ENCODE data around the gene C6orf163.
"Not testable (repeated sequence)": the region's sequence is repeated elsewhere in the genome, so short reads cannot be mapped to it uniquely, and the experiment has no call there.

The C6orf163 gene

DNA sequence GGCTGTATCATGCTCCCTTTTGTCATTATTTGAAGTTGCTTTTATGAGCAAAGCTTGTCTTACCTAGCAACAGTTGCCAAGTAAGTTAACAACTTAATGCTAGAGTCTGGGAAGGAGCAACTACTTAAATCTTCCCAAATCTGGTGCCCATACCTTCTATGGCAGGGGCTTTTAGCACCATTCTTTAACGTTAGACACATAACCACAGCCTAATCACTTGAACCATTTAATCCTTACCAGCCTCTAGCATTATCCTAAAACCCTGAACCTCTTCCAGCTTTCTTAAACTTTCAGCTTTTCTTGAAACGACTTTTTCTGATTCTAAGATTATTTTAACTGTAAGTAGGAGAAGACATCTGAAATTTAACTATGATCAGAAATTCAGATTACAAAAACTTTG, at the start of gene C6orf163:
TSS of gene C6orf163 (plus strand) at position 83 of the 400 bp plus-strand sequence. CDS start at position 370, 287 bp downstream.
- DNase-seq = no peak

DNA sequence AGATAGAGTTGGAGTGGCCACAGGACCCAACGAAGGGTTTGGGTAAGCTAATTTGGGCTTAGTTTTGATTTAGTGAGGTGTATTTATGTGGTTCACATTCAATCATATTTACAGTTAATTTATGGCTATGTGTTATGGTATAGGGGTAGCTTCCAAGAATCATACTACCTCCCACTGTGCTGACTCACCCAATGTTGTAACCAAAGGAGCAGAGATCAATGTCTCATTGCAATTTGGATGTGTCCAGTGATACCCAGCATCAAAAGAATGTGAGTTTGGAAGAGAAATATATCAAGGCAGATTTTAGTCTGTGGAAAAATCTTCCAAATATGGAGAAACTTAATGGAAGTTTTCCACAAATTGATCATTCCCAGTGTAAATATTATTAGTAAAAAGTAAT, 47.5 kb upstream of the C6orf163 start:
- DNase-seq = no peak

DNA sequence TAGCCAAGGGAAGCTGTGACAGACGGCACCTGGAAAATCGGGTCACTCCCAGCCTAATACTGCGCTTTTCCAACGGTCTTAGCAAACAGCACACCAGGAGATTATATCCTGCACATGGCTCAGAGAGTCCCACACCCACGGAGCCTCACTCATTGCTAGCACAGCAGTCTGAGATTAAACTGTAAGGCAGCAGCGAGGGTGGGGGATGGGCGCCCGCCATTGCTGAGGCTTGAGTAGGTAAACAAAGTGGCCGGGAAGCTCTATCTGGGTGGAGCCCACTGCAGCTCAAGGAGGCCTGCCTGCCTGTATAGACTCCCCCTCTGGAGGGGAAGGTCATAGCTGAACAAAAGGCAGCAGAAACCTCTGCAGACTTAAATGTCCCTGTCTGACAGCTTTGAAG, 43.3 kb upstream of the C6orf163 start:
- DNase-seq = not testable (repeated sequence)

DNA sequence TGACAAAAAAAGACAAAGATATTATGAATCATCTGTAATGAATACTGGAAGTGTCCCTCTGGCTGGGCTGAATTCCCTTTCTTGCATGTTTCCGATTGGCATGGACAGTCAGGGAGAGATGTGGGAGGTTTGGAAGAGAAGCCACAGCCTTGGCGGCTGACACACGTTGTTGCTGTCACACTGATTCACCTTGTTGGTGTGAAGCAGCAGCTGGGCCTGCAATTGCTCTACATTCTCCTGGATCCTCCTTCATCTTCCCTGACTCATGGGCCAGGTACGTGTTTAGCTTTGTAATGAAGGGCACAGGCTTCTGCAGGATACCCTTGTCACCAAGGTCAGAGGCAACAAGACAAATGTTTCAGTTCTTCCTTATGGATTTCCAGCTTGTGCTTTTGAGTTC, 35.6 kb upstream of the C6orf163 start:
- no peak for DNase-seq

DNA sequence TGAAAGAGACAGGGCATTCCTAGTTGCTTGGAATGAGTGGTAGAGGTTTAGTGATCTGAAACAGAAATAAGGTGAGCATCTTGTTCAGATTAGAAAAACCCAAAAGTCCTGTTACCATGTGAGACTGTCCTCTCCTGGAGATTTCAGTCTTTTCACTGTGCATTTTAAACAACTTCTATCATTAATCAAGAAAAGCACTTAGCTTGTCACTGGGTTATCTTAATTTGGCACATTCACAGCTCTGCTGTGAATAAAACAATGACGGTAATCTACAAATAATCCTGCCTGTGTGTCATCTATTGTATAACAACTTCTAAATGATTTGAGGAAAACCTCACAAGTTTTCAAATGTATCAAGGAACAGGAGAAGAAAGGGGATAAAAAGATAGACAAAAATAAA, 31.8 kb upstream of the C6orf163 start:
- DNase-seq = no peak

DNA sequence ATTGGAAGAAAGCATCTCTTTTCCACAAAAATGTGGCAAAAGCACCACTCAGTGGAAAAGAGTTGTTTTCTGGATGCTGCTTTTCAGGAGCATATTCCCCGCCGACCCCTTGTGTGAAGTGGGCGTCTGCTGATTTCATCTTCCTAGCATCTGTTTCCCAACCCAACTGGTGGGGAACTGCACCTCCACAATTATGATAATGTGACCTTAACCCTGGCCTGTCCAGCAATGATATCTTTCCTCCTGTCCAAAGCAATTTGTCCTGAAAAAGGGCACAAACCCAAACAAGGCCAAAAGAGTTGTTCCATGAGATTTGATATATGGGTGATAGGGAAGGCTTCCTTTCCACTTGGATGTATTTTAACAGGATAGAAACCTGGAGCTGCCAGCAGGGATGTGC, 29.5 kb upstream of the C6orf163 start:
- DNase-seq = no peak

DNA sequence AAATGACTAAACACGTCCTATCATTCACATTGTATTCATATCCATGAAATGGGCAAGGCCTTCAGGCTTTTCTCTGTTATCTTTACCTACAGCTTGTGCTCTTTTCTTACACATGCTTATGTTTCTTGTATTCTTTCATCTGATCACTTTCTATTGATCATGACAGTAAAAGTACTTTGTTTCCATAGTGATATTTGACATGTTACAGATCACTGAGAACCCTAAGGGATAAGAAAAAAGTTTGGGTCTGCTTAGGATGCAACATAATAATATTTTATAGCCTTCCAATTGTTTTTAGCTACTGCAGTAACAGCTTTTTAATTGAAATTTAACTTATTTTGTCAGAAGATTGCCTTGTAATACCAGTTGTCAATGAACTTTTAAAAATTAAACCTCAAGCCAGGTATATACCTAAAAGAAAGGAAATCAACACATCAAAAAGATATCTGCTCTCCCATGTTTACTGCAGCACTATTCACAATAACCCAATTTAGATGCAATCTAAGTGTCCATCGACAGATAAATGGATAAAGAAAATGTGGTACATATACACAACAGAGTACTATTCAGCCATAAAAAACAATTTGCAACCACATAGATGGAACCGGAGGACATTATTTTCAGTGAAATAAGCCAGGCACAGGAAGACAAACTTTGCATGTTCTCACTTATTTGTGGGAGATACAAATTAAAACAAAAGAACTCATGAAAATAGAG, 25.2 kb upstream of the C6orf163 start:
- DNase-seq = no peak

DNA sequence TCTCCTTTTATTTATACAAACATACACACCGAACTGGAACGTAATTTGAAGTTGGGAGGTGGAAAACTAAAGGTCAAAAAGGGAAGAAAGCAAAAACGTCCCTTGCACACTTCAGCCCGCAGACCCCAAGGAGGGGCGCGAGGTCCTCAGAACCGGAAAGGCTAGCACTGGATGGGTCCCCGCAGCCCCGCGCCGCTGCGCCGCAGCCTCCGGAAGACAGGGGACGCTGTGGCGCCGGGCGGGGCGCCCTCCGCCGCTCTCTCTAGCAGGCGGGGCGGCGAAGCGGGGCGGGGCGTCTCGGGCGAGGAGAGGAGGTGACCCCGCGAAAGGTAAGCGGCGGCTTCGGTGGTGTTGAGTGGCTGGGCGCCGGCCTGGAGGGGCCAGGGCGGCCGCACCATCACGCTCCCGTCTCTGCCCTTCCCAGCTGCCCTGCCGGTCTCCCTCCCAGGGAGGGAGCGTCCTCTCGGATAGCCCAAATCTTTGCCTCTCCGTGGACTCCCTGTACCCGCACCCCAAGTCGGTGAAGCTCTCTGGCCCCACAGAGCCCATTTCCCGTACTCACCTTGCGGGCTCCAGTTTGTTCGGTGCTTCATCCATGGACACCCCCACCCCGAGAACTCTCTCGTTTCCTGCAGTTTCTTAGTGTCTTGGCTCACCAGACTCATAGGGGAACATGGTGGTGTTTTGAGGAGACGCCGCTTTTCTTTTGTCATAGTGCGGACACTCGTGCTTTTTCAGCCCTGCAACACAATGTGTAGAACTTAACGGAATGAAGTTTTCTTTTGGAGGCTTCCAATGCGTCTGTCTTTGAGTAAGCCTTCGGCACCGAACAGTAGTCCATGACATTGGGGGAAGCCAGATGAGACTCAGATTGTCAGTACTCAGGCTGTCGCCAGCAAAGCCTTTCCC, 22.1 kb upstream of the C6orf163 start, which contains the start of gene SMIM8:
TSS of gene SMIM8 (plus strand) at position 285 of the 909 bp plus-strand sequence. CDS start 14,444 bp downstream, outside the sequence.
- peak; percentile 16 for DNase-seq

DNA sequence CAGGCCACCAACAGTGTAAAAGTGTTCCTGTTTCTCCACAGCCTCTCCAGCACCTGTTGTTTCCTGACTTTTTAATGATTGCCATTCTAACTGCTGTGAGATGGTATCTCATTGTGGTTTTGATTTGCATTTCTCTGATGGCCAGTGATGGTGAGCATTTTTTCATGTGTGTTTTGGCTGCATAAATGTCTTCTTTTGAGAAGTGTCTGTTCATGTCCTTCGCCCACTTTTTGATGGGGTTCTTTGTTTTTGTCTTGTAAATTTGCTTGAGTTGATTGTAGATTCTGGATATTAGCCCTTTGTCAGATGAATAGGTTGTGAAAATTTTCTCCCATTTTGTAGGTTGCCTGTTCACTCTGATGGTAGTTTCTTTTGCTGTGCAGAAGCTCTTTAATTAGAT, 20.7 kb upstream of the C6orf163 start:
- DNase-seq = not testable (repeated sequence)

DNA sequence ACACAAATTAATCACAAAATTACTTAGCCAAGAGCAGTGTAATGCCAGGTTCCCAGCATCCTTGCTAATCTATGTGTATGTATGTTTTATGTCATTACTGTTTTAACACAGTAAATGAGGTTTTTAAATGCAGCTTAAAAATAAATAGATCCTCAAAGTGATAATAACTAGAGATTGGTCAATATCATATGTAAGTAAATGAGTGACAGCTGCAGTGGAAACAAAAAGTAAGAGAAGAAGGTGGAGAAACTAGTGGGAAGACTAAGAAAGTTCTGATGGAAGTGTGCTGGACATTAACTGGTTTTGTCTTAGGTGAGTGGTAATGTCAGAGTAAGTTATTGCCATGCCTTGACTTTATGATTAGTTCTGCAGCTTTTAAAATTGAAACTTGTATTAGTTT, 13.7 kb upstream of the C6orf163 start:
- DNase-seq = no peak

DNA sequence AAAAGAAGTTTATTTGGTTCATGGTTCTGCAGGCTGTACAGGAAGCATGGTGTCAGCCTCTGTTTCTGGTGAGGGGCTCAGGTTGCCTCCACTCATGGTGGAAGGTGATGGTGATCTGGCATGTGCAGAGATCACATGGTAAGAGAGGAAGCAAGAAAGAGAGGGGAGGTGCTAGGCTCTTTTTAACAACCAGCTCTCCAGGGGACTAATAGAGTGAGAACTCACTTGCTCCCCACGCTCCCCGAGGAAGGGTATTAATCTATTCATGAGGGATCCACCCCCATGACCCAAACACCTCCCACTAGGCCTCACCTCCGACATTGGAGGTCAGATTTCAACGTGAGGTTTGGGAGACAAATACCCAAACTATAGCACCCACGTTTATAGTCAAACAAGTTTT, 11.6 kb upstream of the C6orf163 start:
- no peak for DNase-seq

DNA sequence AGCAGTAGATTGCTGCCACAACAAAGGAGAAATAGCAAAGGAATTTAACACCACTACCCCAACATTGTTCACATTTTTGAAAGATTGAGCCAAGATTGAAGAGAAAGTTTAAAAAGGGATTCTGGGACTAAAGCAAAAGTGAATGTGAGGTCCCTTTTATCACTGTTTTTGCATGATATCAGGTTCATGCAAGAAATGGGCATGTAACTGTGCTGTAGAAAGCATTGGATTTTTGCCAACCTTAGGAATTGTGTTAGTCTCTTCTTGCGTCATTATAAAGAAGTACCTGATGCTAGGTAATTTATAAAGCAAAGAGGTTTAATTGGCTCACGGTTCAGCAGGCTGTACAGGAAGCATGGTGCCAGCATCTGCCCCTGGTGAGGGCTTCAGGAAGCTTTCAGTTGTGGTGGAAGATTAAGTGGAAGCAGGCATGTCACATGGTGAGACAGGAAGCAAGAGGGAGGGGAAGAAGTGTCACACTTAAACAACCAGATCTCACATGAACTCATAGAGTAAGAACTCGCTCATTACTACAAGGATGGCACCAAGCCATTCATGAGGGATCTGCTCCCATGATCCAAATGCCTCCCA, 10.9 kb upstream of the C6orf163 start:
- DNase-seq = no peak

DNA sequence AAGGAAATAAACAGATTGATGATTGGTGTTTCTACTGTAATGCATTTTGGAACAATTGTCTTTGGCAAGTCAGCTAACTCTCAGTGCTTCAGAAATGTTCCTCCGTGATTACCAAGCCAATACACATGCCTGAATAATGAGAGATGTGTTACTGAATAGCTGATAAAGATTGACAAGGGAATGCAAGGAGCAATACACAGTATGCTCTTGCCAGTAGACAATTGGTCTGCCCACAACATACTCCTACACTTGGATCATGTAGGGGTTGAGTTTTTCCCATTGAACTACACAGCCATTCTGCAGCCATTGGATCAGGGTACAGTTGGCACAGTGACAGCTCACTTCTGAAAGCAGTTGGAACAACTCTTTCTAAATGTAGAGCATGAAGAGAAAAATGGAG, 9.9 kb upstream of the C6orf163 start:
- DNase-seq = no peak

DNA sequence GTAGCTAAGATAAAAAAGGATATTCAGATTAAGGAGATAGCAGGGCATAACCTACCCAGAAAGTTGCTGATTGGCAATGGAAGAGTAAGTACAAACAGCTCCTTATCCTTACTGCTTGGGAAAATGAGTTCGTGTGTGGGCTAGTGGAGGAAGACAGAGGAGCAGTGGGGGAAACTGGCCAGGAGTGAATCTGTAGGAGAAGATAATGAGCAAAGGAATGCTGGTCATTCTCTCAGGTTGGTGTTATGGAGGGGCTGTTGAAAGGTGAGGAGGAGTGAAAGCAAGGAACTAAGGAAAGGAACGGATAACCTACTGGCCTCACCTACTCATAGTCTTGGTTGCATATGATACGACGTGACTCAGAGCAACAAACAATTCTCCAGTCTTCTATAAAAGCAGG, 8.2 kb upstream of the C6orf163 start:
- no peak for DNase-seq

DNA sequence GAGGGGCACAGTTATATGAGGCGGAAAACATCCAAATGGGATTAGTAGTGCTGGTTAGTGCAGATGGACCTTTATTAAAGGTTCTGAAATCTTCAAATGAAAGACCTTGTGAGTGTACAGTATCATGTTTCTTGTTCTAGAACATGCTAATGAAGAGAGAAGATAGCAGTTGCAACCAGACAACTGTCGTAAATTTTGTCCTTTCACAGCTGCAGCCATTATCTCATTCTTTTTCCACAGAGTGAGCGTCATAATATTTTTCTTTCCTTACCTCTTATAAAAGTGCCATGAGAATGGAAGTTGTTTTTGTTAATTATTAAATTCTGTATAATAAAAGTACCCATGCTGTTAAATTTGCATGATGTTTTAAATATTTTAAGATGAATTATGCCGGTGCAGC, 4.4 kb upstream of the C6orf163 start:
- no peak for DNase-seq

DNA sequence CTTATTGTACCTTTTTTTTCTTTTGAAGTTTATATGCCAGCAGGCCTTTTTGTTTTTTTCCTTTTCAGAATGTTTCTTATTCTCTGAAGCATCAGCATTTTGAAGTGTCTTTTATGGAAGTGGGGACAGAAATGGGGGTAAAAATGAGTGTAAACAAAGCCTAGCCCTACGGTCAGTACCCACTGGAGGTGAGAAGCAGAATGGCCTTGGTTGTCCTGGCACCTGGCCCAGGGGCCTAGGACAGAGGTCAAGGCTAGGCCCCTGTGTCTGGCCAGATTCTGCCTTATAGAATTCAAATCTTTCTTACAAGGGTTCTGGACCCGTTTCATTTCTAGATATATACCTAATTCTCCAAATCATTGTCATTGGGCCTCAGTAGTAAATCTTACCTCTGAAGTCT, 3.5 kb upstream of the C6orf163 start:
- no peak for DNase-seq

DNA sequence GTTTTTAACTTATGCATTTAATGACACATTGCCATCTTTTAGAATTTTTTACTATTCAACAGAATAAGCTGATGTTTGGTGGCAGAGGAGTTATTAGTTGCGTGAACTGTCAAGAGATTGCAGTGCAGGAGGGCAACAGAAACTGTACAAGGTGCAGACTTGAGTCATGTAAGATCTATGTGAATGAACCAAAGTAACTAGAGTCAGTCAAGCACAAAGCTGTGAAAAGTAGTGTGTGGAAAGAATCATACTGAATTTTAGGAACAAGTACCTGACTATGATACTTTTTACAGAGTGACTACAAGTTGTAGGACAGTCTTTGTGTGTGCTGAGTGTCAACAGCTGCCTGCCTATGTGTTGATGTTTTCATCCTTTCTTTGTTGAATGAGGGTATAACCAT, 2.7 kb upstream of the C6orf163 start:
- no peak for DNase-seq

DNA sequence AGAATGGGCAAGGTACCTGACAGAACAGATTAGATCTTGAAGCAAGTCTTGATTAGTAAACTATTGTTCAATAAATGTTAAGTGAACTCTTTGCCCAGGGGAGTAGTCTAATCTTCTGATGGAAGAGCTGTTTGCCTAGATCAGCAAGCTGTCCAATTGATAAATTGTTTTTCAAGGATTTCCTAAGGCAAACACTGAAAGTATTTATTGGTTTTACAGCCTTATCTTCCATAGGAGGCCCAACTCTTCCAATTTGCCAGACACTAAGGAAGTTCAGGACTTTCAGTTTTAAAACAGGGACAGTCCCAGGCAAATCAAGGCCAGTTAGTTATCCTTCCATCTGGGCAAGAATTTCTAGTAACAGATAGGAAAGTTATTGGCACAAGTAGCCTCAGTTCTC, 1.8 kb upstream of the C6orf163 start:
- no peak for DNase-seq

DNA sequence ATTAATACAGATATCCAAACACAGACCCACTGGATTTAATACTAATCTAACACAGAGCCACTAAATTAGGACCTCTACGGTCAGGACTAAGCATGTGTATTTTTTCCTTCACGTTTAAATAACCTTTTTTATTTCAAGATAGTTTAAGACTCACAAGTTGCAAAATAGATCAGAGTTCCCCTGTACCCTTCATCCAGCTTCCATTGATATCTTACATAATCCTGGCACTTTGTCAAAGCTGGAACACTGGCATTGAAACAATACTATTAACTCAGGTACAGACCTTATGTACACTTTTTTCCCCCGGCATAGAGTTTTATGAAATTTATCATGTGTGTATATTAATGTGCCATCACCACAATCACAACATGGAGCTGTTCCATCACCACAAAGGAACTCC, 2.1 kb downstream of the C6orf163 start:
- no peak for DNase-seq

DNA sequence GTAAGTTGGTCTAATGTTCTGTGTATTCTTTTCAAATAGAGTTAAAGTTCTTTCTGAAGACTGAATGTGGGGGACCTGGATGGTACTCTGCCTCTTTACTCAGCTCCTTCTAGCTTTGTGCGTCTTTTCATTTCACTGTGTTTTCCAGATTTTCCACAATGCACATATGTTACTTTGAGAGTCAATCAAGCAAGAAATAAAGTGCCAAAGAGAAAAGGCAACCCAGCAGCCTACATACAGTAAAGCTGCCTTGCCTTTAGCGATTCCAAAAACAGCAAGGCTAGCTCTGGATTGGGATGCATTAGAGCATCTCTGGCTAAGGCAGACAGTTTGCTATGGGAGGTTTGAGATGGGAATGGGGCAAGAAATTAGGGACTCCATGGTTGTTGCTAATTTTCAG, 5.3 kb downstream of the C6orf163 start:
- DNase-seq = no peak

DNA sequence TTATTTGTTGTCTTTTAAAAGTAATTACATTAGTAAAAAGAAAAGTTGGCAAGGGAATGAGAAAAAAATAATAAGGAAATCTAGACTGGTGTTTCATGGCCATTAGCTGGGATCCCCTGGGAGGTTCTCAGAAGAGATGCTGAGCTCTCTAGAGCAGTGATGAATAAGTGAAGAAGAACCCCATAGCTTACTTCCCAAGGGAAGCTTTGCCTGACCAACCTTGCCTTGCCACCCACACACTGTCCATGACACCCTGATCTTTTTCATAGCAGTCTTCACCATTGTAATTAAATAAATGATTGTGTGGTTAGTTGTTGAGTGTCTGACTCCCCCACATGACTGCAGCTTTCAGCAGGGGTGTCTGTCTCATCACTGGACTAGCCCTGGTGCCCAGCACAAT, 5.9 kb downstream of the C6orf163 start:
- DNase-seq = no peak

DNA sequence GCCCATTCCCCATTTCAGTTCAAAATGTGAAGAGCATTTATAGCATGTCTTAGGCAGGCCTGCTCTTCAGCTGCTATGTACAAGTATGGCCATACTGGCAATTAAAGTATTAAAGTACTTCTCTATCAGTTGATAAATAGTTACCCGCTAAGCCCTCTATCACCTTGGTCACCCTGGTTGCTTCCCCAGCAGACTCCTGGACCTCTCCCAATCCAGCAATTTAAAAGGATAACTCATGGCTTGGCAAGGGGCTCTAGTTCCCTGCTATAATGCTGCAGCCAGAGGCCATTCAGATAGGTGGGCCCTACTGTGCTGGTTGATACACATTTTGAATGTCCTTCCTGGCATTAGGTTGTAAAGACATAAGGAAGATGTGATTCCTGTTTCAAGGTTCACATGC, 7.0 kb downstream of the C6orf163 start:
- no peak for DNase-seq

DNA sequence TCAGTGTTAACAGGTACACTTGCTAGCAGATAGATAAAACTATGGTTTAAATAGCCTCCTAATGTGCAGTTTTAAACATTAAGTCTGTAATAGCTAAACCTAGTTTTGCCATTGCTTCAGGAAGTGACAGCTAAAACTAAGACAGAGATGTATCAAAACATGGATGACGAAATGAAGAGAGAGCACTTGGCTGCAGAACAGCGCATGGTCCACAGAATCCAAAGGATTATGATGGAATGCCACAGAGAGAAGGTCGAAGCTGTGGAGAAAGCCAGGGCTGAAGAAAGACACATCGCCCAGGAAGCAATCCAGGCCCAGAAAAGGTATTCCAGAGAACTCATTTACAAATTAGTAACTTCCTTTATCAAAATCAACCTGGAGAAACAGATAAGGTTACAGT, 11.6 kb downstream of the C6orf163 start:
- no peak for DNase-seq
